Renal cortex interstitium (tissue), 11 donors: Measurements from ENCODE around the gene CEP104. TPM values are rescaled to one million over a fixed set of nuclear protein-coding genes. Genes with fewer than 3 reads are reported as not detected.
"Not testable (repeated sequence)": the region's sequence is repeated elsewhere in the genome, so short reads cannot be mapped to it uniquely, and the experiment has no call there.

Source experiments
- DNase-seq, 11 donors: peaks; one replicate each; pipeline ENCODE4 v3.0.0-alpha.2; 2013; ENCODE audit warnings: low read depth in 9 of 11, low spot score in 4 of 11; ENCODE audit errors: extremely low read depth in 1 of 11
- polyA plus RNA-seq, 3 donors: library from polyadenylated mRNA; unstranded; fragments of 120-200 nt; gene quantifications; one replicate each; pipeline ENCODE4 v1.2.1, GENCODE V29; 2013; ENCODE audit not compliant: insufficient read length in 3 of 3

Gene CEP104
- polyA plus RNA-seq, 3 donors = 38.0 to 50.6 (median 41.0) TPM

DNA sequence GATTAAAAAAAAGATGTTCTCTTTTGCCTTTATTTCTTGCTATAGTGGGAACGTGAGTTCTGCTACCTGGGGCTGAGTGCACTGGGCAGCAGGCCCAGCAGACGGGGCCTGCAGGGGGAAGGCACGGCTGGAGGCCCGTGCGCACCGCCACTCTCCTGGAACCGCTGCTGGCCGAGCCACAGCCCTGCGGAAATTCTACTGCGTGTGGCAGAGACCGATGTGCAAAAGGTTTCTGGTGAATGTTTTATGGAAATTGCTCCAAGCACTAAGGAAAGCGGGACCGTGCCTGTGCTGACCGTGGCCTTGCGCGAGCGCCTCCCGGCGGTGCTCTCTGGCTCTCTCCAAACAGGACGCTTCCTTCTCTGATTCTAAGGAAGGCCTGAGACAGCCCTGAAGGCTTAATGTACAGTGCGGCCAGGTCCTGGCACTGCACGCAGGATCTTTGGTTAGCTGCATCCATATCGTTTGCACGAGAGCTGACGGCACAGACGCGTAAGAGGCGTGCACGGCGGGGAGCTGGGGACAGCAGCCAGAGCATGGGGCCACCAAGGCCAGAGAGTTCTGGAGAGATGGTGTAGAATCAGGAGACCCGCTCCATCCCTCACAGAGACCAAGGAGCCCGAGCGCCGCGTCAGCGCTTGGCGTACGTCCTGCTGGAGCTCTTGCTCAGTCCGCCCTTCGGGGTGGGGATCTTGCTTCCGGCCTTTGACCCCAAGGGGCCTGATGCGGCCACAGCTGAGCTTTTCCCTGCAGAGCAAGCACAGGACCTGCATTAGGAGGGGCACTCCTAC is 42.0 kb downstream of the CEP104 start:
- no peak for DNase-seq

GRCh38 chr1:3814065-3814464 is 42.9 kb downstream of the CEP104 start:
- DNase-seq = no peak

- no peak for DNase-seq
These were observed 45.5 kb downstream of the CEP104 start for GRCh38 chr1:3811595-3811911.

DNA sequence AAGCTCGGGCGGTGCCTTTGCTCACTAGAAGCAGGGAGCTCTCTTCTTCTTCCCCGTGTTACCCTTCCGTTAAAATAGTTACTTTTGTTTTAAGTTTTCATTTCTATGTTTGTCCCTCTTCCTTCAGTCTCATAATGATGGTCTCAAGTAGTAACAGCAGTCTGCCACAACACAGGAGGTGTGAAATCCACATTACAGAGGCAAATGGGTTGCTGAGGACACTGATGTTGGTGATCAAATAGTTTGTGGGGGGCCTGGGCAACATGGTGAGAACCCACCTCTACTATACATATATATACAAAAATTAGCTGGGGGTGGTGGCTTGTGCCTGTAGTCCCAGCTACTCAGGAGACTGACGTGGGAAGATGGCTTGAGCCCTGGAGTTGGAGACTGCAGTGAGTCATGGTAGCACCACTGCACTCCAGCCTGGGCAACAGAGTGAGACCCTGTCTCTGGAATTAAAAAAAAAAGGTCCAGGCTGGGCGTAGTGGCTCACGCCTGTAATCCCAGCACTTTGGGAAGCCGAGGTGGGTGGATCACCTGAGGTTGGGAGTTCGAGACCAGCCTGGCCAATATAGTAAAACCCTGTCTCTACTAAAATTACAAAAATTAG is 46.8 kb downstream of the CEP104 start:
- not testable (repeated sequence) for DNase-seq

- DNase-seq = no peak
These were observed 47.3 kb downstream of the CEP104 start for GRCh38 chr1:3809680-3810079.

GRCh38 chr1:3807769-3808168 is 49.2 kb downstream of the CEP104 start:
- DNase-seq = no peak

DNA sequence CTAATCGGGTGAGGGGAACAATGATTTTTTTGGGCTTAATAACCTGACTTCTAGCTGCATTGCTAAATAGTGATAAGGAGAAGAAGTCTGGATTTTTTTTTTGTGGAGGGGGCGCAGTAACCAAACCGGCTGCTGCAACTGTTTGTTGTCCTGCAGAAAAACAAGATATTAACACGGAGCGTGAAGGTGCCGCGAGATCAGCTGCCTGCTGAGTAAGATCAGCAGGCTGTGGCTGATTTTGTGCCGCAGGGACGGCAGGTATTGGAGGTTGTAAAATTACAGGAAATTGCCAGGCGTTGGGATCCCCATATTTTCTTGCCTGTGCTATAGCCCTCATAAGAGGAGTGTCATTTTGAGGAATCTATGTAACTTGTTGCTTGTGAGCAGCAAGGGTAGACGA is 52.0 kb downstream of the CEP104 start:
- DNase-seq = no peak

DNA sequence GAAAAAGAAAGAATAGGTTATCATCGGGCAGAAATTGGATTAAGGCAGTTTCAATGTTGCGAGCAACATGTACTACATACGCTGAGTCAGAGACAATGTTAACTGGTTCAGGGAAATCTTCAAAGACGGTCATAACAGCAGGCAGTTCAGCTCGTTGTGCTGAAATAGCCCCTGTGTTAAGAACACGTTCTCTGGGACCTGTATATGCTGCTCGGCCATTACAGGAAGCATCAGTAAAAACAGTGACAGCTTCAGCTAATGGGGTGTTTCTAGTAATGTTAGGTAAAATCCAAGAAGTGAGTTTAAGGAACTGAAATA is 52.4 kb downstream of the CEP104 start:
- not testable (repeated sequence) for DNase-seq

DNA sequence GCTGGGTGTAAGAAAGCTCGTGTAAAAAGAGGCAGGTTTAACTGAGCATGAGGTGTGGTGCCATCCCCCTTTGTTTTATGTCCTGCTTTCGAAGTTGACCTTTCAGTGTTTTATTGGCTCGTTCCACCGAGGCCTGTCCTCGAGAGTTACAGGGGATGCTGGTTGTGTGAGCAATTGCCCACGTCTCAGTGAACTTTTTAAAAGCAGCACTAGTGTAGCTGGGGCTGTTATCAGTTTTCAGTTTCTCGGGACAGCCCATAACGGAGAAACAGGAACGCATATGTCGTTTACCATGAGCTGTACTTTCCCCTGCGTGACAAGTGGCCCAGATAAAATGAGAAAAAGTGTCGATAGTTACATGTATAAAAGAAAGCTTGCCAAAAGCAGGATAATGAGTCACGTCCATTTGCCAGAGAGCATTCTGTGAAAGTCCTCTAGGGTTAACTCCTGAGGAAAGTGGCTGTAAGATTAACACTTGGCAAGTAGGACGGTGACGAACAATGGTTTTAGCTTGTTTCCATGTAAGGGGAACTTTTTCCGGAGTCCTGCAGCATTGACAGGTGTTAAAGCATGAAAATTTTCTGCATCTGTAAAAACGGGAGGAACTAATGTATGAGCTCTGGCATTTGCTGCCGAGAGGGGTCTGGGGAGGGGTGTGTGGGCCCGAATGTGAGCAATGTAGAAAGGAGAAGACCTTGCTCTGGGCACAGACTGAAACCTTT is 52.9 kb downstream of the CEP104 start:
- DNase-seq = no peak

- not testable (repeated sequence) for DNase-seq
These were observed 56.2 kb downstream of the CEP104 start for GRCh38 chr1:3800795-3801194.

DNA sequence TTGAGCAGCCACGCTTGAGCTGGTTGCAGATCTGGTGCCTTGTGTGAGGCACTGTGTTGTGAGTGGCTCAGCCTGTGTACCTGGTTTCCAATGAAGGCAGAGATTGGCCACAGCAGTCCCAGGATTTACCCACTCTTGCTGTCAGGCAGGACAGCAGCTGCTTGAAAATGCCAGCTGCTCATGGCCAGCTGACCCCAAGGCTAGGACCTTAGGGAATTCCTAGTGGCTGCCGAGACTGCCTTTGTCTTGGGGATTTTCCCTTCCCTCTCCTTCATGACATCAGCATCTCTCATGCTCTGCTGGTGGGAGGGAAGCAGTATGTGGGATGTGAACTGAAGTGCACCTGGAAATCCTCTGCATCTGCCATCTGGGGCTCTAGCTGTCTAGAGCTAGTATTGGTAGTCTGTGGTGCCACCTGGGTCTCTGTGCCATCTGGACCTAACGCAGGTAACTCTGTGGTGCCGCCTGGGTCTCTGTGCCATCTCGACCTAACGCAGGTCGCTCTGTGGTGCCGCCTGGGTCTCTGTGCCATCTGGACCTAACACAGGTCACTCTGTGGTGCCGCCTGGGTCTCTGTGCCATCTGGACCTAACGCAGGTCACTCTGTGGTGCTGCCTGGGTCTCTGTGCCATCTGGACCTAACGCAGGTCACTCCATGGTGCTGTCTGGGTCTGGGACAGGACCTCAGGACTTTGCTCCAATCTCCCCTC is 56.9 kb downstream of the CEP104 start:
- no peak for DNase-seq

DNA sequence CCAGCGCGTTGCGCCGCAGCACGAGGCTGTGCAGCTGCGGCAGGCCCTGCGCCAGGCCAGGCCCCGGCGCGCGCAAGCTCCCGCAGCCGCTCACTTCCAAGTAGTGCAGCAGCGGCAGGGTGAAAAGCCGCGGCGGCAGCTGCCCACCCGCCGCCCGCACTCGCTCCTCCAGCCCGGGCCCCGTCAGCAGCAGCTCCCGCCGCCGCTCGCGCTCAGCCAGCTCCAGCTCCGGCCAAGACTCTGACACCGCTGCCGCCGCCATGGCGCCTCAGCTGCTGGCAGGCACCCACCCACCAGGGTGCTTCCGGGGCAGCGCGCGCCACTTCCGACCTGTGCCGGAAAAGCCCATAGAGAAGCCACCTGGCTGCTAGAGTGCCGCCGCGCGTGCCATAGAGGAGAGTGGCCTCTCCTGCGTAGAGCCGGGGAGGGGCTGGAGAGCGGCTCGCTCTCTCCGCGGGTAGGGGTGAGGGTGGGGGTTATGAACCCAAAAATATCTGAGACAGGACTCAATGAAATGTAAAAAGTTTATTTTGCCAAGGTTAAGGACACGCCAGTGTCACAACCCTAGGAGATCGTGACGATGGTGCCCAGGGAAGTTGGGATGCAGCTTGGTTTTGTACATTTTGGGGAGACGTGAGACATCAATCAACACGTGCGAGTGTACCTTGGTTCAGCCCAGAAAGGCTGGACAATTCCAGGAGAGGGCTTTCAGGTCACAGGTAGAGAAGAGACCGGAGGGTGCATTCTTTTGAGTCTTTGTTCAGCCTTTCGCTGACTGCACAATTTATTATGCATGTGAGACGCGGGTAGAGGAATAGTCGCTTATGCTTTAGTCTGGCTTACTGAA is 60.6 kb downstream of the CEP104 start, which contains the start of gene LRRC47:
LRRC47 (minus strand) TSS at position 284 of the 847 bp plus-strand sequence; CDS start at position 262, 22 bp downstream.
- DNase-seq = peak; percentile 68 to 90 (median 85)

- no peak for DNase-seq
These were observed 61.4 kb downstream of the CEP104 start for GRCh38 chr1:3795453-3796214.

DNA sequence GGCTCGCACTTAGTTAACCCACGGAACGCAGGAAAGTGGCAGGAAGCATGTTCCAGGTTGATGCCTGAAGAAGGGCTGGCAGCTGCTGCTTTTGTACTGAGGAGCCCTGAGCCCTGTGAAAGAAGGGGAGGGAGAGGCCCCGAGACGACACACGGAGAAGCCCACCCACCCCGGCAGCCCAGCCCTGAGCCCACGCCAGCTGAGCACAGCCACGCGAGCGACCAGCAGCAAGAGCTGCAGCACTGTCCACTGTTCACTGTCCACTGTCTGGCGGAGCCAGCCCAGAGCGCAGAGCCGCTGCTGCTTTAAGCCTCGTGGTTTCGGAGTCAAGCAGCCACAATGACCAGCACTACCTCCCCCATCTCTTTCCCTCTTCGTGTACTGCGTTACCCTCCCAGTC is 66.1 kb downstream of the CEP104 start:
- no peak for DNase-seq

DNA sequence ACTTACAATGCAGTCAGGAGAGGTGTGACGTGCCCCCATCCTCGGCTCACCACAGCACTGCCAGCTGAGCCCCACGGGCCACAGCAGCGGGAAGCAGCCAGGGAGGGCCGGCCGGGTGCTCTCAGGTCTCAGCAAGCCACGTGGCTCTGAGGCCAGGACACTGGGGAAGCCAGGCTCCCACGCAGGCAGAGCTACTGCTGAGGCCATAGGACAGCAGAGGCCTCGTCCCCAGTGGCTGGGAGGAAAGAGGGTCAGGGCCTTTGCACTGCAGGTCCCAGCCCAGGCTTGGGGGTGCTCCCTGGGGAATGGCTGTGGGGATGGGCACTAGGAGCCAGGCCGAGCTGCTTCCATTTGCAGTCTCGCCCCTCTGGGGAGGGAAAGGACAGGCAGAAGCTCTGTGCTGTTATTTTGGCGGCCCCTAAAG is 66.5 kb downstream of the CEP104 start:
- DNase-seq = no peak

- no peak for DNase-seq
These were observed 67.3 kb downstream of the CEP104 start for GRCh38 chr1:3789421-3790300.

GRCh38 chr1:3788756-3789420 is 68.1 kb downstream of the CEP104 start:
- no peak for DNase-seq
